Endothelial cell of umbilical vein (primary cell): Measurements from ENCODE around the gene FAM53A. TPM values are rescaled to one million over a fixed set of nuclear protein-coding genes. Genes with fewer than 3 reads are reported as not detected.

Experiments
- BruUV-seq: library from RNA; stranded (reverse); fragments of 400-500 nt; replicated peaks from 2 replicates; lab custom pipeline; 2021; lab: Mats Ljungman, UMichigan
- CTCF ChIA-PET: fragments of 300-600, 350-600 bp; sonication (Branson Sonifier 250); formaldehyde crosslinking; loops from one replicate; lab custom pipeline; 2021; ENCODE audit warnings: antibody characterized with exemption, inconsistent platforms; lab: Charles Lee
- POLR2A ChIA-PET: fragments of 300-600, 350-600 bp; sonication (Branson Sonifier 250); formaldehyde crosslinking; loops from one replicate; lab custom pipeline; 2021; ENCODE audit warnings: antibody characterized with exemption, inconsistent platforms; lab: Charles Lee
- DNase-seq: peaks from one replicate; pipeline ENCODE4 v3.0.0-alpha.2; 2011; ENCODE audit warnings: low read depth, low spot score
- FAIRE-seq: peaks from 2 replicates; lab custom pipeline; 2011; peaks lifted over from hg19 to GRCh38; lab: Jason Lieb, UNC
- H2AFZ ChIP-seq: 2 replicates; pipeline ENCODE4 v1.6.0; 2012; ENCODE audit warnings: low read depth, low read length, control low read depth, inconsistent platforms
- H3K27ac ChIP-seq: 2 replicates; pipeline ENCODE4 v1.5.1; 2011; ENCODE audit warnings: low read depth, mild to moderate bottlenecking, control low read depth, low read length, moderate library complexity; ENCODE audit not compliant: insufficient read depth
- H3K27me3 ChIP-seq, 2 experiments: 2 replicates each; pipeline versions ENCODE4 v1.6.0 to v1.6.1; 2011; ENCODE audit warnings: low read length in 2 of 2, mixed read lengths in 1 of 2; ENCODE audit not compliant: control insufficient read depth in 2 of 2, insufficient read depth in 2 of 2
- H3K36me3 ChIP-seq, 2 experiments: 2 replicates in 1 of 2; 3 replicates in 1 of 2; pipeline ENCODE4 v1.5.1; 2011; ENCODE audit warnings: low read length in 2 of 2, mild to moderate bottlenecking in 1 of 2, moderate library complexity in 1 of 2; ENCODE audit not compliant: control insufficient read depth in 2 of 2, insufficient read depth in 2 of 2; ENCODE audit errors: extremely low read depth in 1 of 2
- H3K4me1 ChIP-seq: 3 replicates; pipeline ENCODE4 v1.5.1; 2011; ENCODE audit warnings: mild to moderate bottlenecking, low read length; ENCODE audit not compliant: control insufficient read depth, insufficient read depth; ENCODE audit errors: extremely low read depth
- H3K4me2 ChIP-seq: 2 replicates; pipeline ENCODE4 v1.6.1; 2011; ENCODE audit warnings: low read length, control low read depth, mixed read lengths; ENCODE audit not compliant: insufficient read depth
- H3K4me3 ChIP-seq, 3 experiments: fragments of 200-600 bp in 1 of 3; sonication (generic), shearing (Covaris generic) in 1 of 3; replicated peaks in 1 of 3; 2 replicates each; pipeline ENCODE4 v1.5.1; 2011 to 2016; ENCODE audit warnings: control low read depth in 3 of 3, low read length in 3 of 3, mild to moderate bottlenecking in 2 of 3, inconsistent platforms in 1 of 3, low read depth in 1 of 3, moderate library complexity in 1 of 3; ENCODE audit not compliant: insufficient read depth in 1 of 3
- H3K79me2 ChIP-seq: 2 replicates; pipeline ENCODE4 v1.6.0; 2012; ENCODE audit warnings: low read length, inconsistent platforms; ENCODE audit not compliant: control insufficient read depth, insufficient read depth
- H3K9ac ChIP-seq: replicated peaks from 2 replicates; pipeline ENCODE3; 2011; ENCODE audit warnings: low read length, control low read depth; ENCODE audit not compliant: insufficient read depth; ENCODE audit errors: extremely low read depth
- H3K9me1 ChIP-seq: replicated peaks from 3 replicates; pipeline ENCODE4 v1.6.0; 2011; ENCODE audit warnings: mild to moderate bottlenecking, low read length; ENCODE audit not compliant: control insufficient read depth, insufficient read depth; ENCODE audit errors: extremely low read depth
- H3K9me3 ChIP-seq: replicated peaks from 2 replicates; pipeline ENCODE4 v1.5.1; 2012; ENCODE audit warnings: low read length, inconsistent platforms; ENCODE audit not compliant: control insufficient read depth, insufficient read depth
- H4K20me1 ChIP-seq: replicated peaks from 2 replicates; pipeline ENCODE3; 2011; ENCODE audit warnings: mild to moderate bottlenecking, low read length; ENCODE audit not compliant: control insufficient read depth, insufficient read depth; ENCODE audit errors: extremely low read depth
- CTCF ChIP-seq, 2 donors: IDR thresholded peaks; 1 replicate in 1 of 2; 2 replicates in 1 of 2; pipeline ENCODE4 v1.5.1; 2011; ENCODE audit warnings: low read length in 2 of 2, mild to moderate bottlenecking in 2 of 2, moderate library complexity in 2 of 2, control low read depth in 1 of 2, inconsistent platforms in 1 of 2, low read depth in 1 of 2; ENCODE audit not compliant: insufficient read depth in 1 of 2; ENCODE audit errors: extremely low read depth in 1 of 2
- EZH2 ChIP-seq: IDR thresholded peaks from 2 replicates; pipeline ENCODE4 v1.6.1; 2012; ENCODE audit warnings: borderline replicate concordance, low read depth, mild to moderate bottlenecking, moderate library complexity, low read length, inconsistent platforms; ENCODE audit not compliant: severe bottlenecking
- FOS ChIP-seq: IDR thresholded peaks from 2 replicates; pipeline ENCODE4 v1.6.1; 2011; ENCODE audit warnings: mild to moderate bottlenecking, low read length, moderate library complexity, borderline replicate concordance; ENCODE audit not compliant: insufficient read depth
- GATA2 ChIP-seq: IDR thresholded peaks from 2 replicates; pipeline ENCODE4 v1.7.0; 2011; ENCODE audit warnings: low read depth, mild to moderate bottlenecking, moderate library complexity, mixed read lengths, low read length; ENCODE audit not compliant: insufficient read length, insufficient read depth
- JUN ChIP-seq: IDR thresholded peaks from 2 replicates; pipeline ENCODE4 v1.6.1; 2011; ENCODE audit warnings: borderline replicate concordance, low read depth; ENCODE audit not compliant: insufficient read length, insufficient read depth
- MAX ChIP-seq: IDR thresholded peaks from 2 replicates; pipeline ENCODE4 v1.6.1; 2011; ENCODE audit not compliant: insufficient read depth, insufficient read length
- MYC ChIP-seq: IDR thresholded peaks from one replicate; pipeline ENCODE4 v1.6.1; 2011; ENCODE audit warnings: mild to moderate bottlenecking, low read depth, low read length
- POLR2A ChIP-seq: IDR thresholded peaks from 2 replicates; pipeline ENCODE4 v1.6.1; 2012; ENCODE audit warnings: low read depth, mild to moderate bottlenecking, control low read depth, low read length
- POLR2AphosphoS5 ChIP-seq: IDR thresholded peaks from 2 replicates; pipeline ENCODE4 v1.6.1; 2012; ENCODE audit warnings: low read depth, mild to moderate bottlenecking, control low read depth, low read length, moderate library complexity; ENCODE audit not compliant: insufficient read depth
- dilution Hi-C: fragments of 300-500 bp; cut with MboI; formaldehyde crosslinking; loops from one replicate; pipeline ENCODE4 v1.15.0; 2019; ENCODE audit warnings: low sequenced_read_pairs; ENCODE audit not compliant: extremely low pct_ligation_motif_present
- intact Hi-C: fragments of 100-400 bp; cut with micrococcal nuclease; formaldehyde crosslinking; loops from one replicate; pipeline ENCODE4 v1.10.0; 2022
- polyA plus RNA-seq, 4 experiments: library from polyadenylated mRNA; depleted of rRNA in 3 of 4; stranded (reverse) in 3 of 4; unstranded in 1 of 4; fragments of >200 nt; gene quantifications; 2 replicates each; pipeline versions ENCODE4 v1.2.1 to v1.2.3, GENCODE V29; 2011 to 2012; ENCODE audit warnings: missing spikeins in 1 of 4
- total RNA-seq: library from RNA; stranded (reverse); gene quantifications from 2 replicates; pipeline ENCODE4 v1.2.3, GENCODE V29; 2021

Gene FAM53A
- total and polyA plus RNA-seq, 2 donors (not counting 3 experiments of a cell fraction or from before 2014, with no cell fraction given): 1.3 to 1.7 TPM

GRCh38 chr4:1706358-1706757 lies 22.2 kb upstream of the FAM53A start:
- Histone ChIP-seq H3K36me3 (peaks cover 9 to 12% of the 10 kb centered on the region in 2 experiments), H3K79me2 (peaks cover 92% of the 10 kb centered on the region), H3K4me1 (peaks cover 10% of the 10 kb centered on the region), H3K4me2 (no peak overlapping the region), H3K27me3 (no peaks in the 10 kb centered on the region), H3K27ac (no peak overlapping the region), H3K9me1 (no peaks in the 10 kb centered on the region), H2AFZ (no peak overlapping the region), H4K20me1 (no peaks in the 10 kb centered on the region), H3K9ac (no peak overlapping the region), H3K9me3 (no peaks in the 10 kb centered on the region), H3K4me3 (no peak overlapping the region)
- intact Hi-C loops: no loop called here
- no TSS peak for BruUV-seq
- TF ChIP-seq CTCF (IDR thresholded peaks at IDR 0.05; ENCODE audit: extremely low read depth in 1 of 2, insufficient read depth in 1 of 2, low read depth in 1 of 2, low read length in 2 of 2) (no peak), EZH2 (no peak), JUN (no peak), MYC (no peak), GATA2 (no peak), POLR2AphosphoS5 (no peak), FOS (no peak), MAX (no peak), POLR2A (no peak)
- dilution Hi-C loops: no loop called here
- DNase-seq: no peak
- FAIRE-seq: no peak
- CTCF ChIA-PET: interaction anchor here (1.2 to 6.0 kb wide), 2 partner anchors 14 to 21 kb away, joined by 3 to 53 read pairs; no protein-coding TSS in a partner anchor
- POLR2A ChIA-PET: no interaction called here
